NCI-H748 (cell line): ENCODE results near the gene NOD2.

Experiments used
- DNase-seq: peaks from one replicate; lab custom pipeline; 2025; ENCODE audit not compliant: unreplicated experiment; lab: John Stamatoyannopoulos, UW

NOD2 gene

GRCh38 chr16:50778284-50779163 lies 85.1 kb downstream of the NOD2 start:
- DNase-seq = no peak

GRCh38 chr16:50781043-50781442 lies 87.6 kb downstream of the NOD2 start:
- no peak for DNase-seq

GRCh38 chr16:50781518-50781917 lies 88.1 kb downstream of the NOD2 start:
- no peak for DNase-seq
